Osteoblast (primary cell): ENCODE data around the gene TLE2. TPM values are rescaled to one million over a fixed set of nuclear protein-coding genes. Genes with fewer than 3 reads are reported as not detected.

Experiments used
- DNase-seq: peaks from one replicate; pipeline ENCODE4 v3.0.0; 2011; ENCODE audit warnings: low spot score, mixed read lengths; ENCODE audit not compliant: insufficient read length; ENCODE audit errors: missing footprints
- H2AFZ ChIP-seq: 2 replicates; pipeline ENCODE4 v1.6.0; 2011; ENCODE audit warnings: mild to moderate bottlenecking, low read length
- H3K27ac ChIP-seq: 2 replicates; pipeline ENCODE4 v1.5.1; 2011; ENCODE audit warnings: mild to moderate bottlenecking, low read depth, low read length, moderate library complexity
- H3K27me3 ChIP-seq: 2 replicates; pipeline ENCODE4 v1.6.0; 2012; ENCODE audit warnings: mild to moderate bottlenecking, control low read depth, inconsistent platforms, low read length, moderate library complexity; ENCODE audit not compliant: insufficient read depth
- H3K36me3 ChIP-seq: 2 replicates; pipeline ENCODE4 v1.5.1; 2011; ENCODE audit warnings: mild to moderate bottlenecking, low read length, control low read depth, moderate library complexity; ENCODE audit not compliant: insufficient read depth
- H3K4me1 ChIP-seq: 2 replicates; pipeline ENCODE4 v1.5.1; 2011; ENCODE audit warnings: mild to moderate bottlenecking, low read length, control low read depth, moderate library complexity; ENCODE audit not compliant: insufficient read depth
- H3K4me2 ChIP-seq: 2 replicates; pipeline ENCODE4 v1.6.0; 2011; ENCODE audit warnings: mild to moderate bottlenecking, low read length; ENCODE audit not compliant: insufficient read depth
- H3K4me3 ChIP-seq: fragments of 200-600 bp; sonication (generic); 3 replicates; pipeline ENCODE4 v1.5.1; 2012; ENCODE audit warnings: mild to moderate bottlenecking, low read length, inconsistent platforms; ENCODE audit not compliant: insufficient read depth
- H3K79me2 ChIP-seq: 2 replicates; pipeline ENCODE4 v1.6.0; 2012; ENCODE audit warnings: mild to moderate bottlenecking, low read length, control low read depth, inconsistent platforms; ENCODE audit not compliant: insufficient read depth
- H3K9me3 ChIP-seq: 2 replicates; pipeline ENCODE4 v1.5.1; 2011; ENCODE audit warnings: low read depth, low read length, control low read depth
- H4K20me1 ChIP-seq: 2 replicates; pipeline ENCODE4 v1.6.0; 2012; ENCODE audit warnings: mild to moderate bottlenecking, low read length, control low read depth; ENCODE audit not compliant: insufficient read depth
- total RNA-seq: library from RNA; depleted of rRNA; stranded (reverse); fragments of >200 nt; gene quantifications from 2 replicates; pipeline ENCODE4 v1.2.3, GENCODE V29; 2012
- TF ChIP-seq, protein P1 (sequence below): IDR thresholded peaks from 2 replicates; pipeline ENCODE4 v1.5.1; 2011; ENCODE audit warnings: mild to moderate bottlenecking, low read depth, low read length, moderate library complexity; ENCODE audit errors: extremely low read depth

Gene TLE2
- total RNA-seq, 1 donor = 5.1 TPM

DNA sequence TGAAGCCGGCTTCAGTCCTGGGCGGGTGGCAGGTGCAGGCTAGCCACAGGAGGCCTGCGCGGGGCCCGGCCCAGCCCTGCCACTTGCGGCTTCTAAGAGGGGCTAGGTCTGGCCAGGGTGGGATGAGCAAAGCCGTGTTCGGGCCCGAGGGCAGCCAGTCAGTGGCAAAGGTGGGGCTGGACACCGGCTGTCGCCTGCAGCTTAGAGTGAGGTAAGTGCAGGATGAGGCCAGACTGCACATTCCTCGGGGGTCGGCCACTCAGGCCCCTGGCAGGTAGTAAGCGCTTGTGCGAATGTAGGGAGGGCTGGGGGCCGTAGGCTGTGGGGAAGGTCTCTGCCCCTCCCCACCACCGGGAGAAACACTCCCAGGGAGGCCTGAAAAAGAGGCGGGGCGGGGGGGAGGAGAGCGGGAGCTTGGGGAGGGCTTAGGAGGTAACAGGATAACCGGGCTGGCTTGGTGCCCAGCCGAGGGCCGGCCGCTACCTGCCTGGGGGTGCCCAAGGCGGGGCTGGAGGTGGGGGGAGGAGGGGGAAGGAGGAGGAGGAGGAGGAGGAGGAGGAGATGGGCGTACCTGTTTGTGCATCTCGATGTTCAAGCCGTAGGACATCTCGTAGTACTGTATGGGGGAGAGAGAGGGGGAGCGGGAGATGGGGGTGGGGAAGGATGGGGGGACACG, 26.8 kb upstream of the TLE2 start:
- no peak overlapping the region for H3K4me2 ChIP-seq
- no peaks in the 10 kb centered on the region for H3K9me3 ChIP-seq
- H3K36me3 ChIP-seq = peaks cover 48% of the 10 kb centered on the region
- peaks cover 13% of the 10 kb centered on the region for H3K4me1 ChIP-seq
- H3K4me3 ChIP-seq = no peak overlapping the region
- H4K20me1 ChIP-seq = peaks cover 54% of the 10 kb centered on the region
- H3K27me3 ChIP-seq = no peaks in the 10 kb centered on the region
- TF ChIP-seq, protein P1, sequence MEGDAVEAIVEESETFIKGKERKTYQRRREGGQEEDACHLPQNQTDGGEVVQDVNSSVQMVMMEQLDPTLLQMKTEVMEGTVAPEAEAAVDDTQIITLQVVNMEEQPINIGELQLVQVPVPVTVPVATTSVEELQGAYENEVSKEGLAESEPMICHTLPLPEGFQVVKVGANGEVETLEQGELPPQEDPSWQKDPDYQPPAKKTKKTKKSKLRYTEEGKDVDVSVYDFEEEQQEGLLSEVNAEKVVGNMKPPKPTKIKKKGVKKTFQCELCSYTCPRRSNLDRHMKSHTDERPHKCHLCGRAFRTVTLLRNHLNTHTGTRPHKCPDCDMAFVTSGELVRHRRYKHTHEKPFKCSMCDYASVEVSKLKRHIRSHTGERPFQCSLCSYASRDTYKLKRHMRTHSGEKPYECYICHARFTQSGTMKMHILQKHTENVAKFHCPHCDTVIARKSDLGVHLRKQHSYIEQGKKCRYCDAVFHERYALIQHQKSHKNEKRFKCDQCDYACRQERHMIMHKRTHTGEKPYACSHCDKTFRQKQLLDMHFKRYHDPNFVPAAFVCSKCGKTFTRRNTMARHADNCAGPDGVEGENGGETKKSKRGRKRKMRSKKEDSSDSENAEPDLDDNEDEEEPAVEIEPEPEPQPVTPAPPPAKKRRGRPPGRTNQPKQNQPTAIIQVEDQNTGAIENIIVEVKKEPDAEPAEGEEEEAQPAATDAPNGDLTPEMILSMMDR = no peak
- H3K27ac ChIP-seq = no peak overlapping the region
- H3K79me2 ChIP-seq = peaks cover 24% of the 10 kb centered on the region
- DNase-seq = peak; percentile 73
- no peak overlapping the region for H2AFZ ChIP-seq

DNA sequence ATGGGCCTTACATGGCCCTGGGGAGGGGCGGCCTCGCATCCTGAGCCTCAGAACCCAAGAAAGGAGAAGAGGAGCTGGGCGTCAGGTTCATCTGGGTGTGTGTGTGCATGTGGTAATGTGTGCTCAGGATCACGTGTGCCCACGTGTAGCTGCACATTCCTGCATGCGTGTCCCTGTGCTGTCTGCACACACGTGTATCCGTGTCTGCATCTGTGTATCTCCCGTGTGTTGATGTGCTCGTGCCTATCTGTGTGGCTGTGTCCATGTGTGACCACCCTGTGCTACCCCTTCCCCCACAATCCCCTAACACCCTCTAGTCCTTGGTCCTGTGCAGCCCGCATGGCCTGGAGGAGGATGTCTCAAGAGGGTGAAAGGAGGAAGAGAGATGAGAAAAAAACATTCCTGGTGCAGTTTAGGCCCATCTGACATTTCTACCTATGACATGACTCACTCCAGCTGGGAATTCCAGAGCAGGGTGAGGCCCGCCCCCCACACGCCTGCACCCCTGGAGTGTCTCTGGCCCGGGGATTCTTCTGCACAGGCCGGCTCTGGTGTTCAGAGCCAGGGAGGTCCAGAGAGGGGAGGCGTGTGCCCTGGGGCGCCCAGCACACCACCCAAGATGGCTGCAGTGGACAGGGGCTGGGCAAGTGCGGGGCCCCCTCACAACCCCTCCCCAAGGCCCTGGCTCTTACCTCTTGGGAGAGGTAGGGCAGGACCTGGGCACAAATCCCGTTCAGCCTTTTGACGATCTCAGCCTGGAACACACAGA, 26.1 kb upstream of the TLE2 start:
- Histone ChIP-seq H4K20me1 (peaks cover 51% of the 10 kb centered on the region), H3K79me2 (peaks cover 18% of the 10 kb centered on the region), H2AFZ (no peak overlapping the region), H3K4me1 (peaks cover 8% of the 10 kb centered on the region), H3K27me3 (no peaks in the 10 kb centered on the region), H3K4me3 (no peak overlapping the region), H3K36me3 (peaks cover 48% of the 10 kb centered on the region), H3K27ac (no peak overlapping the region), H3K4me2 (no peak overlapping the region), H3K9me3 (no peaks in the 10 kb centered on the region)
- TF ChIP-seq, protein P1 = no peak
- peak; percentile 65 for DNase-seq

DNA sequence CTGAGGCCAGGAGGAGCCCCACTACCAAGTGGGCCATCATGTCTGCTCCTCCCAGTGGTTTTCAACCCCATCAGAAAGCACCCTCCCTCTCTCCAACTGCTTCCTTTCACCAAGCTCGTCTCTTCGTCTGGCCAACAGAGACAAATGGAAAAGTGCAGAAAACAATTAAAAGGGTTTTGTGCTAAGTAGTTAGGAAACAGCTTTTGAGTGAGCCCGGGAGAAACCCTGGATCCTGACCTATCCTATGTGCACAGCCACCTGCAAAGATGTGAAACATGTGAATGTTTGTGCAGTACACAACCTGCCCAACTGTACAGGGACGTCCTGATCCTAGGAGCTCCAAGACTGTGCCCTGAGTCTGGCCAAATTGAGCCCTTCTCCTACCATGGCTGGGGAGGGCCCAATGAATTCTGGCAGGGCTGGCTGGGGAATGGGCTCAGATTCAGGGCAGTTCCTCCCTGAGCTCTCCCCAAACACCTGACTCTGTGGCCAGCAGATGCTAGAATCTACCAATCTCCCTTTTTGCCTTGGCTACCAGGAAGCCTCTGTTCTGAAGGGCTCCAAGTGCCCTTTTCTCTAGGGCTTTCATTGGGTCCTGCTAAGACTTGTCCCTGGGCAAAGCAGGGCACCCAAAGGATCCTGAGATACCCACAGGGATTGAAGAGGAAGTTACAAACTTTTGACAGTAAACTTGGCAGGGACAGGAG, 25.3 kb upstream of the TLE2 start:
- no peaks in the 10 kb centered on the region for H3K27me3 ChIP-seq
- H3K27ac ChIP-seq = no peak overlapping the region
- TF ChIP-seq, protein P1 = no peak
- no peak overlapping the region for H2AFZ ChIP-seq
- DNase-seq = peak; percentile 83
- H3K36me3 ChIP-seq = peaks cover 41% of the 10 kb centered on the region
- peaks cover 11% of the 10 kb centered on the region for H3K79me2 ChIP-seq
- H3K4me3 ChIP-seq = no peak overlapping the region
- no peaks in the 10 kb centered on the region for H3K9me3 ChIP-seq
- H4K20me1 ChIP-seq = peaks cover 44% of the 10 kb centered on the region
- H3K4me2 ChIP-seq = no peak overlapping the region
- H3K4me1 ChIP-seq = peaks cover 8% of the 10 kb centered on the region

DNA sequence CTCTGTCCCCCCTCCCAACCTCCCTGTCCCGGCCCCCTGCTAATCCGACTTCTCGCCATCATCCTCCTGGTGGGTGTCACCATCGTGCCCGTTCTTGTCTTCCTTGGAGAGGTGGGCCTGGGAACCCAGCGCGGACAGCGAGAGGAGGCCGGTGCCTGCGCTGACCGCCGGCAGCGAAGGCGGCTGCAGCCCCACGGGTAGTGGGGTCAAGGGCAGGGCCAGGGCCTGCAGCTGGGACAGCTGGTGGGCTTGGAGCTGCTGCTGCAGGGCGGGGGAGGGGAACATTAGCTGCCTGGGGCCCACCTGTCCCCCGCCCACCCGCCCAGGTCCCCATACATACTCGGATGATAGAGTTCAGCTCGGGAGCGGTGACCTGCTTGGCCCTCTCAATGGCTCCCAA, 24.7 kb upstream of the TLE2 start:
- Histone ChIP-seq H3K9me3 (no peaks in the 10 kb centered on the region), H2AFZ (no peak overlapping the region), H3K36me3 (peaks cover 39% of the 10 kb centered on the region), H4K20me1 (peaks cover 41% of the 10 kb centered on the region), H3K27ac (no peak overlapping the region), H3K4me3 (no peak overlapping the region), H3K4me1 (peaks cover 8% of the 10 kb centered on the region), H3K27me3 (no peaks in the 10 kb centered on the region), H3K4me2 (no peak overlapping the region), H3K79me2 (peaks cover 10% of the 10 kb centered on the region)
- DNase-seq = peak; percentile 29
- TF ChIP-seq, protein P1 = no peak
